ENCODE results near the gene ACOXL.

The ACOXL gene

GRCh38 chr2:110993557-110994231 is 261.3 kb downstream of the ACOXL start:
- no peak for TF ChIP-seq CTCF (IDR thresholded peaks at IDR 0.05; ENCODE audit: low read depth, low read length, missing control alignments)
- no peak overlapping the region for H3K4me3 ChIP-seq (ENCODE audit: low read depth, low read length)
- DNase-seq (ENCODE audit: low read depth) = no peak

DNA sequence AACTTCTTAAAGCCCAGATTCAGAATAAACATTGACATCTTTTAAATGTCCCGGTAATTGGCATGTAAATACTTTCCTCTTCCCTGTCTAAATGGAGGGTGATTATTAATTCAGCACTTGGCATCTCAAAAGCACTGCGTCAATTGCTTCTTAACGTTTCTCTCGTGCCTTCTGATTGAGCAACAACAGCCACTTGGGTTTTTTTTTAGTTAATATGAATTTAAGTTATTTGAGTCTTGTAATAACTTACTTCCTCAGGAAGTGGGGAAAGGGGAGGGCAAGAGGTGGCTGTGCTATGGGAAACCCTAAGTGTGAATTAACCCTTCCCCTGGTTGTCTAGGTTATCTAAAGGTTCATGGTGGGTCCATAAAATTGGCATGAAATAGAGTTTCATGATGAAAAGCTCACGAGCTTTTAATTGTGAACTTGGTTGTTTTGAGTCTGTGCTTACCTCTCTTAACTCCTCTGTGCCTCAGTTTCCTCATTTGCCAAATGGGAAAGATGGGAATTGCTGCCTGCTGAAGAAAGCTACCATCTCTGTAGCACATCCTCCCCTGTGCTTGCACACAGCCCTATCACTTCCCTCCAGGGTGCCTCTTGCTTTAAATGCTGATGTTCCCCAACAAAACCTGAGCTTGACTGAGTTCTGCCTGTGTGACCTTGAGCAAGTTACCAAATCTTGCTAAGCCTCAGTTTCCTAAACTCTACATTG is 262.0 kb downstream of the ACOXL start:
- no peak for DNase-seq (ENCODE audit: low read depth)
- no peak for TF ChIP-seq CTCF (IDR thresholded peaks at IDR 0.05; ENCODE audit: low read depth, low read length, missing control alignments)
- H3K4me3 ChIP-seq (ENCODE audit: low read depth, low read length) = no peak overlapping the region

DNA sequence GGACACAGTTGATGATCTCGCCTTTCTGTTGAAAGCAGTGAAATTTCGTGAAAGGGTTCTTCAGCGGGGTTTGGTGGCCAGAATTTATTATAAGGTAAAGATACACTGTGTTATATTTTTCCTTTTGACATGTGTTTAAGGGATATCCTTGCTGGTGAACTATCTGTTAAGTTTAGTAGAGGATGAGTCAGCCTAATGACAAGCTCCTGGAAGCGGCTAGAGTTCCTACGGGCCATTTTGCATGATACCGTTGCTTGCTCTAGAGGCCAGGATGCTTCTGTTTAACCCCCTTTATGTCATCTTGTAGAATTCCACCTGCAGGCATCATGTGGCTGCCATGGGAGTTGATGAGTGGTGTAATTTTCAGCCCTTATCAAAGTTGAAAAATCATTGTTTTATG is 263.5 kb downstream of the ACOXL start:
- no peak for TF ChIP-seq CTCF (IDR thresholded peaks at IDR 0.05; ENCODE audit: low read depth, low read length, missing control alignments)
- no peak for DNase-seq (ENCODE audit: low read depth)
- no peak overlapping the region for H3K4me3 ChIP-seq (ENCODE audit: low read depth, low read length)

DNA sequence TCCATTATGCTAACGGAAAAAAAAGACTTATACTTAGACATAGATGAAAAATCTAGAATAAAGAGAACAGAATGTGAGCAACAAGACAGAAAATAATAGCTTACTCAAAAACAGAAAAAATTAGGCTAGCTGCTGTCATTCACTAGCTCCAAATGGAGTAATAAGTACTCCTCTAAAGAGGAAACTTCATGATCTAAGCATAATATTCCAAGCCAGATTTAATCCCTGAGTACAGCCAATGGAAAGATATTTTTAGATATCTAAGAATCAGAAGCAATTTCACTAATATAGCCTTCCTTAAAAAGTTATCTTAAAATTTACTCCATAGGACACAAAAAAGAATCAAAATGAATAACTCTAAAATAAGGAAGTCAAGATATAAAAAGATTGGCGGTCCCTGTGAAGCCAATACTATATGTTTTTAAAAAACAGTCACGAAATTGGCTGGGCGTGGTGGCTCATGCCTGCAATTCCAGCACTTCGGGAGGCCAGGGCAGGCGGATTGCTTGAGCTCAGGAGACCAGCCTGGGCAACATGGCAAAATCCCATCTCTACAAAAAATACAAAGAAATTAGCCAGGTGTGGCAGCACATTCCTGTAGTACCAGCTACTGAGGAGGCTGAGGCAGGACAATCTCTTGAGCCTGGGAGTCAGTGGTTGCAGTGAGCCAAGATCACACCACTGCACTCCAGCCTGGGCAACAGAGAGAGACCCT is 265.1 kb downstream of the ACOXL start:
- H3K4me3 ChIP-seq (ENCODE audit: low read depth, low read length) = no peak overlapping the region
- no peak for TF ChIP-seq CTCF (IDR thresholded peaks at IDR 0.05; ENCODE audit: low read depth, low read length, missing control alignments)
- no peak for DNase-seq (ENCODE audit: low read depth)

DNA sequence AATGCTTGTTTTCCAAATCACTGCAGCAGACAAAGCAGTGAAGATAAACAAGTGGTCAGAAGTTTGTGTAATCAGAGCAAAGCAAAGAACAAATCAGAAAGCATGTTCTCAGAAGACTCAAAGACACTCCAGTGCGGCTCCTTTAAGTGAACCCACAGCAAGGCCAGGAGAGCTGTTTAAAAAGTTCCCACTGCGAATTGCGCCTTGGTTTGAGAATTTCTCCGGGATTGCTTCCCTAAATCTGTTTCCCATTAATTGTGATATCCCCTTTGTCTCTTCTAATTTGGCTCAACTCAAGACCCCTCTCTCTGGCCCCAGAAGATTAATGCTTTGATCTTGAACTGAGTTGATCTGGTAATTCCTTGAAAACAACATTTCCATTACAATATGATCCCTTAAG is 265.9 kb downstream of the ACOXL start:
- no peak overlapping the region for H3K4me3 ChIP-seq (ENCODE audit: low read depth, low read length)
- no peak for DNase-seq (ENCODE audit: low read depth)
- TF ChIP-seq CTCF (IDR thresholded peaks at IDR 0.05; ENCODE audit: low read depth, low read length, missing control alignments) = no peak

- no peak for TF ChIP-seq CTCF (IDR thresholded peaks at IDR 0.05; ENCODE audit: low read depth, low read length, missing control alignments)
- H3K4me3 ChIP-seq (ENCODE audit: low read depth, low read length) = no peak overlapping the region
- no peak for DNase-seq (ENCODE audit: low read depth)
Observed at GRCh38 chr2:110999626-111000025, 267.3 kb downstream of the ACOXL start.
